DND-41 (cell line): ENCODE results near the gene NFKBIE.
A peak's percentile ranks its signal among the peaks of the same experiment; 100 is the strongest.
"Not testable (repeated sequence)": the region's sequence is repeated elsewhere in the genome, so short reads cannot be mapped to it uniquely, and the experiment has no call there.

ENCODE experiments used
- ATAC-seq: fragments of 200-7000 bp; cut with Tn5 transposase; 3 replicates; pipeline ENCODE4 v1.9.1; 2021; ENCODE audit warnings: low read depth; ENCODE audit not compliant: insufficient read depth
- DNase-seq: peaks from one replicate; pipeline ENCODE4 v3.0.0-alpha.2; 2020
- H2AFZ ChIP-seq: 2 replicates; pipeline ENCODE4 v1.6.0; 2012; ENCODE audit warnings: low read depth, low read length
- H3K27ac ChIP-seq: 2 replicates; pipeline ENCODE4 v1.5.1; 2012; ENCODE audit warnings: low read length, inconsistent platforms
- H3K27me3 ChIP-seq: fragments of 200-600 bp; sonication (generic); 2 replicates; pipeline ENCODE4 v1.6.0; 2012; ENCODE audit warnings: low read length, mild to moderate bottlenecking, inconsistent platforms; ENCODE audit not compliant: insufficient read depth, poor library complexity
- H3K36me3 ChIP-seq: 2 replicates; pipeline ENCODE4 v1.5.1; 2012; ENCODE audit warnings: low read length, inconsistent platforms; ENCODE audit not compliant: insufficient read depth
- H3K4me1 ChIP-seq: 2 replicates; pipeline ENCODE4 v1.5.1; 2012; ENCODE audit warnings: mild to moderate bottlenecking, low read length; ENCODE audit not compliant: insufficient read depth
- H3K4me2 ChIP-seq: 2 replicates; pipeline ENCODE4 v1.6.0; 2012; ENCODE audit warnings: mild to moderate bottlenecking, moderate library complexity, low read length, inconsistent platforms; ENCODE audit not compliant: insufficient read depth
- H3K4me3 ChIP-seq, 2 experiments: fragments of 200-600 bp in 1 of 2; shearing (Covaris generic) in 1 of 2; 2 replicates each; pipeline ENCODE4 v1.5.1; 2012 to 2016; ENCODE audit warnings: inconsistent platforms in 2 of 2, low read length in 2 of 2, mild to moderate bottlenecking in 2 of 2, low read depth in 1 of 2, moderate library complexity in 1 of 2
- H3K79me2 ChIP-seq: 2 replicates; pipeline ENCODE4 v1.6.0; 2012; ENCODE audit warnings: low read length, inconsistent platforms; ENCODE audit not compliant: insufficient read depth
- H3K9ac ChIP-seq: 2 replicates; pipeline ENCODE4 v1.6.0; 2012; ENCODE audit warnings: low read depth, mild to moderate bottlenecking, inconsistent platforms, low read length, moderate library complexity
- H3K9me3 ChIP-seq: 2 replicates; pipeline ENCODE4 v1.5.1; 2012; ENCODE audit warnings: low read length, moderate library complexity, mild to moderate bottlenecking, inconsistent platforms; ENCODE audit not compliant: insufficient read depth, severe bottlenecking
- H4K20me1 ChIP-seq: 2 replicates; pipeline ENCODE4 v1.6.0; 2012; ENCODE audit warnings: low read length; ENCODE audit not compliant: insufficient read depth
- CTCF ChIP-seq: IDR thresholded peaks from 2 replicates; pipeline ENCODE4 v1.5.1; 2012; ENCODE audit warnings: borderline replicate concordance, low read length, moderate library complexity, mild to moderate bottlenecking; ENCODE audit not compliant: poor library complexity, severe bottlenecking; ENCODE audit errors: extremely low read depth
- EZH2 ChIP-seq: IDR thresholded peaks from 3 replicates; pipeline ENCODE4 v1.6.1; 2012; ENCODE audit warnings: borderline replicate concordance, low read depth, mild to moderate bottlenecking, moderate library complexity, low read length, inconsistent platforms; ENCODE audit not compliant: severe bottlenecking

NFKBIE gene, protein sequence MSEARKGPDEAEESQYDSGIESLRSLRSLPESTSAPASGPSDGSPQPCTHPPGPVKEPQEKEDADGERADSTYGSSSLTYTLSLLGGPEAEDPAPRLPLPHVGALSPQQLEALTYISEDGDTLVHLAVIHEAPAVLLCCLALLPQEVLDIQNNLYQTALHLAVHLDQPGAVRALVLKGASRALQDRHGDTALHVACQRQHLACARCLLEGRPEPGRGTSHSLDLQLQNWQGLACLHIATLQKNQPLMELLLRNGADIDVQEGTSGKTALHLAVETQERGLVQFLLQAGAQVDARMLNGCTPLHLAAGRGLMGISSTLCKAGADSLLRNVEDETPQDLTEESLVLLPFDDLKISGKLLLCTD

GRCh38 chr6:44265007-44265721, at the start of gene NFKBIE:
TSS of gene NFKBIE (minus strand) at chr6:44265551. CDS start at chr6:44265346, 205 bp downstream.
- DNase-seq, result peak; percentile 89
- Histone ChIP-seq H2AFZ (peak within 1 kb of the TSS; percentile 82), H3K4me3 (peak within 1 kb of the TSS; percentile 65 to 79), H3K27ac (peak within 1 kb of the TSS; percentile 26), H3K79me2 (peaks cover 23% of the 10 kb centered on the region), H3K4me2 (peak within 1 kb of the TSS; percentile 78), H3K36me3 (peaks cover 23% of the 10 kb centered on the region), H4K20me1 (peaks cover 25% of the 10 kb centered on the region), H3K9ac (peak within 1 kb of the TSS; percentile 64), H3K27me3 (no peaks in the 10 kb centered on the region), H3K9me3 (no peaks in the 10 kb centered on the region), H3K4me1 (peaks cover 33% of the 10 kb centered on the region)
- ATAC-seq, result peak; percentile 80
- TF ChIP-seq CTCF (peak; percentile 76), EZH2 (no peak)

- H3K27ac ChIP-seq, H3K9me3 ChIP-seq, H4K20me1 ChIP-seq, H3K27me3 ChIP-seq, H3K4me2 ChIP-seq, DNase-seq, H2AFZ ChIP-seq, ATAC-seq, H3K4me3 ChIP-seq, H3K9ac ChIP-seq: not testable (repeated sequence)
- Histone ChIP-seq H3K36me3 (peaks cover 26% of the 10 kb centered on the region), H3K4me1 (peaks cover 27% of the 10 kb centered on the region), H3K79me2 (peaks cover 20% of the 10 kb centered on the region)
These were observed 49.3 kb upstream of the NFKBIE start for GRCh38 chr6:44314657-44315056.

GRCh38 chr6:44312901-44313788, 47.8 kb upstream of the NFKBIE start, which contains the start of gene AARS2:
TSS of gene AARS2 (minus strand) at chr6:44313347. CDS start at chr6:44313323, 24 bp downstream.
- ATAC-seq (peak; percentile 94), DNase-seq (peak; percentile 90)
- peak within 1 kb of the TSS; percentile 91 for H2AFZ ChIP-seq
- peaks cover 27% of the 10 kb centered on the region for H3K4me1 ChIP-seq
- H3K27ac ChIP-seq, result peak within 1 kb of the TSS; percentile 82
- TF ChIP-seq CTCF (peak; percentile 99), EZH2 (no peak)
- no peaks in the 10 kb centered on the region for H3K27me3 ChIP-seq
- peak within 1 kb of the TSS; percentile 67 to 80 for H3K4me3 ChIP-seq
- H4K20me1 ChIP-seq, result no peaks in the 10 kb centered on the region
- peak within 1 kb of the TSS; percentile 83 for H3K9ac ChIP-seq
- H3K9me3 ChIP-seq, result no peaks in the 10 kb centered on the region
- peak within 1 kb of the TSS; percentile 87 for H3K4me2 ChIP-seq
- peaks cover 36% of the 10 kb centered on the region for H3K36me3 ChIP-seq
- H3K79me2 ChIP-seq, result peaks cover 20% of the 10 kb centered on the region
